T-cell (primary cell): ENCODE data around the gene LRRIQ4. TPM values are rescaled to one million over a fixed set of nuclear protein-coding genes. Genes with fewer than 3 reads are reported as not detected.
A peak's percentile ranks its signal among the peaks of the same experiment; 100 is the strongest.

Experiments used
- ATAC-seq, 4 experiments: fragments of 200-7000 bp in 3 of 4; fragments of 150-1000 bp in 1 of 4; cut with Tn5 transposase; replicated peaks in 1 of 4; 1 replicate in 3 of 4; 2 replicates in 1 of 4; pipeline ENCODE4 v1.10.0; 2021; ENCODE audit warnings: moderate library complexity in 3 of 4, mild to moderate bottlenecking in 2 of 4, moderate number of reproducible peaks in 1 of 4
- CTCF ChIA-PET, 2 donors: fragments of 300-600 bp; sonication (Branson Sonifier 250); formaldehyde crosslinking; loops; one replicate each; lab custom pipeline; 2022; ENCODE audit warnings: antibody characterized with exemption in 2 of 2; lab: Charles Lee
- POLR2A ChIA-PET, 2 donors: fragments of 300-600 bp; sonication (Branson Sonifier 250); formaldehyde crosslinking; loops; one replicate each; lab custom pipeline; 2022; ENCODE audit warnings: antibody characterized with exemption in 2 of 2; lab: Charles Lee
- DNase-seq, 35 experiments: peaks; one replicate each; pipeline versions ENCODE4 v3.0.0 to v3.0.0-alpha.2; 2013 to 2023
- H3K27ac ChIP-seq: one replicate; pipeline ENCODE4 v1.5.1; 2013; ENCODE audit warnings: low read length
- H3K27me3 ChIP-seq, 2 experiments: replicated peaks in 1 of 2; 1 replicate in 1 of 2; 2 replicates in 1 of 2; pipeline versions ENCODE4 v1.6.1 to v1.7.0; 2013; ENCODE audit warnings: low read length in 1 of 2, mixed read lengths in 1 of 2; ENCODE audit not compliant: control insufficient read depth in 2 of 2, insufficient read depth in 2 of 2; ENCODE audit errors: extremely low read depth in 1 of 2
- H3K36me3 ChIP-seq, 2 donors: 1 replicate in 1 of 2; 2 replicates in 1 of 2; pipeline versions ENCODE4 v1.6.1 to v1.7.0; 2013; ENCODE audit warnings: low read length in 1 of 2; ENCODE audit not compliant: control insufficient read depth in 2 of 2, insufficient read depth in 1 of 2; ENCODE audit errors: extremely low read depth in 1 of 2
- H3K4me1 ChIP-seq, 2 experiments: 1 replicate in 1 of 2; 2 replicates in 1 of 2; pipeline versions ENCODE4 v1.6.1 to v1.7.0; 2013; ENCODE audit warnings: low read length in 2 of 2, mixed read lengths in 1 of 2; ENCODE audit not compliant: insufficient read depth in 2 of 2, control insufficient read depth in 1 of 2; ENCODE audit errors: extremely low read depth in 1 of 2
- H3K4me3 ChIP-seq, 2 donors: 1 replicate in 1 of 2; 2 replicates in 1 of 2; pipeline versions ENCODE4 v1.5.1 to v1.7.0; 2013; ENCODE audit warnings: mild to moderate bottlenecking in 2 of 2, low read length in 1 of 2, moderate library complexity in 1 of 2; ENCODE audit not compliant: control insufficient read depth in 1 of 2; ENCODE audit errors: extremely low read depth in 1 of 2
- H3K9me3 ChIP-seq: 2 replicates; pipeline ENCODE4 v1.7.0; 2013
- H3K27ac Mint-ChIP-seq, 2 donors: one replicate each; pipeline ENCODE4 v1.8.0; 2020 to 2021; ENCODE audit warnings: mild to moderate bottlenecking in 2 of 2, mixed read lengths in 2 of 2
- H3K27me3 Mint-ChIP-seq, 2 donors: one replicate each; pipeline ENCODE4 v1.8.0; 2021 to 2022; ENCODE audit warnings: mixed read lengths in 2 of 2
- H3K36me3 Mint-ChIP-seq: one replicate; pipeline ENCODE4 v1.8.0; 2021; ENCODE audit warnings: mixed read lengths
- H3K4me1 Mint-ChIP-seq, 3 donors: one replicate each; pipeline ENCODE4 v1.8.0; 2020 to 2022; ENCODE audit warnings: mixed read lengths in 3 of 3, mild to moderate bottlenecking in 1 of 3
- H3K4me3 Mint-ChIP-seq, 3 donors: one replicate each; pipeline ENCODE4 v1.8.0; 2020 to 2022; ENCODE audit warnings: mild to moderate bottlenecking in 3 of 3, mixed read lengths in 3 of 3, moderate library complexity in 3 of 3
- H3K9me3 Mint-ChIP-seq, 3 donors: one replicate each; pipeline ENCODE4 v1.8.0; 2020 to 2022; ENCODE audit warnings: mixed read lengths in 3 of 3
- WGBS: methylation state at CpG from one replicate; pipeline ENCODE4 v1.1.5; 2013; ENCODE audit warnings: missing lambda C conversion rate; ENCODE audit not compliant: insufficient coverage; 5-methylcytosine and 5-hydroxymethylcytosine counted together
- total RNA-seq, 35 experiments: library from RNA in 6 of 35; stranded (reverse) in 6 of 35; fragments of 120-200 nt in 1 of 35; gene quantifications; one replicate each; pipeline versions ENCODE4 v1.2.1 to v1.2.4 and lab custom pipeline; 2013 to 2026

The LRRIQ4 gene
- total RNA-seq, 5 donors from 2014 or later (not counting 1 experiment from before 2014, with no cell fraction given): not detected

DNA sequence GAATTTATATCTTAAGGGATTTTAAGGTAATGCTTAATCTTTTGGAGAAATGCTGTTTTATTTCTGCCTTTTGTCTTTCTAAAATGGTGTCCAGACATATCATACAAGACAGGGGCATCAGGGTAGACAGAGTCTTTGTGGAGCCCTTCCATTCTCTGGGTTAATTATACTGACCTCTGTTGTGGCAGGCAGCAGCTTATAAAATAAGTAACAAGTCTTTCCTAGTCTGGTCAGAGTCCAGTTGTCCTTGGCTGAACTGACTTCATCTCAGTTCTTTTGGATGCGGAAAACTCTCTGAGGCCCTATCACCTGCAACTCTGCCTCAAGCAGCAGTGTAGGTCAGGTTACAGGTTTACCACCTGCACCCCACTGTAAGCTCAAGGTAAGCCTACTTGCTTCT is 20.3 kb upstream of the LRRIQ4 start:
- Histone ChIP-seq H3K27ac (no peak overlapping the region), H3K9me3 (no peaks in the 10 kb centered on the region), H3K27me3 (no peaks in the 10 kb centered on the region), H3K36me3 (peaks cover 0 to 5% of the 10 kb centered on the region in 2 donors), H3K4me3 (no peak overlapping the region), H3K4me1 (no peaks in the 10 kb centered on the region)
- Mint-ChIP-seq H3K4me3 (no peak overlapping the region), H3K27me3 (no peaks in the 10 kb centered on the region), H3K36me3 (peaks cover 22% of the 10 kb centered on the region), H3K27ac (no peak overlapping the region), H3K4me1 (peaks cover 0 to 4% (median 2%) of the 10 kb centered on the region in 3 donors), H3K9me3 (no peaks in the 10 kb centered on the region)
- ChIA-PET POLR2A (no interaction called here), CTCF (no interaction called here)
- WGBS: 80% methylated on average over 1 of the region's 1 CpG
- DNase-seq (no peak), ATAC-seq (no peak)

- Histone ChIP-seq H3K4me1 (no peaks in the 10 kb centered on the region), H3K27me3 (no peaks in the 10 kb centered on the region), H3K27ac (no peak overlapping the region), H3K9me3 (no peaks in the 10 kb centered on the region), H3K36me3 (no peaks in the 10 kb centered on the region), H3K4me3 (no peak overlapping the region)
- H3K9me3 Mint-ChIP-seq: no peaks in the 10 kb centered on the region
- DNase-seq: no peak
- no CpG with 5 or more reads among the region's 3 CpGs for whole genome bisulfite sequencing
- H3K36me3 Mint-ChIP-seq: no peaks in the 10 kb centered on the region
- no peak overlapping the region for H3K4me3 Mint-ChIP-seq
- CTCF ChIA-PET: no interaction called here
- H3K4me1 Mint-ChIP-seq: peaks cover 3 to 6% (median 4%) of the 10 kb centered on the region in 3 donors
- ATAC-seq: no peak
- POLR2A ChIA-PET: no interaction called here
- H3K27me3 Mint-ChIP-seq: no peaks in the 10 kb centered on the region
- no peak overlapping the region for H3K27ac Mint-ChIP-seq
These were observed 8.0 kb upstream of the LRRIQ4 start for GRCh38 chr3:169804681-169805080.

- Histone ChIP-seq H3K27me3 (peaks cover 0 to 8% of the 10 kb centered on the region in 2 experiments), H3K36me3 (no peaks in the 10 kb centered on the region), H3K4me1 (peaks cover 3 to 26% of the 10 kb centered on the region in 2 experiments), H3K27ac (no peak overlapping the region), H3K4me3 (no peak overlapping the region), H3K9me3 (no peaks in the 10 kb centered on the region)
- no peak overlapping the region for H3K27ac Mint-ChIP-seq
- POLR2A ChIA-PET: interaction anchor here (0.6 kb wide), 4 partner anchors 16 to 1627 kb away, joined by 4 to 7 read pairs (median 5); no protein-coding TSS in a partner anchor
- peaks cover 0 to 2% of the 10 kb centered on the region in 2 donors for H3K27me3 Mint-ChIP-seq
- no peaks in the 10 kb centered on the region for H3K36me3 Mint-ChIP-seq
- WGBS: 60% methylated on average over 1 of the region's 2 CpGs
- DNase-seq (no peak), ATAC-seq (no peak)
- H3K9me3 Mint-ChIP-seq: no peaks in the 10 kb centered on the region
- no peak overlapping the region for H3K4me3 Mint-ChIP-seq
- H3K4me1 Mint-ChIP-seq: peaks cover 26 to 28% (median 26%) of the 10 kb centered on the region in 3 donors
- CTCF ChIA-PET: interaction anchor here in 1 of 2 donors (0.6 to 0.8 kb wide), 4 partner anchors 35 to 244 kb away, joined by 3 to 5 read pairs (median 4); partner anchors contain the start of gene MECOM
These were observed 3.4 kb upstream of the LRRIQ4 start for GRCh38 chr3:169809230-169809795.

- ATAC-seq: peak; percentile 24 to 34 (median 26)
- Histone ChIP-seq H3K4me3 (peak overlapping the region; percentile 62 to 84), H3K9me3 (peaks cover 4% of the 10 kb centered on the region), H3K27ac (no peak overlapping the region), H3K4me1 (peaks cover 3 to 26% of the 10 kb centered on the region in 2 experiments), H3K27me3 (peaks cover 0 to 10% of the 10 kb centered on the region in 2 experiments), H3K36me3 (no peaks in the 10 kb centered on the region)
- H3K4me3 Mint-ChIP-seq: peak overlapping the region; percentile 74 to 94 (median 78)
- 7% methylated on average over 22 of the region's 29 CpGs for WGBS
- peaks cover 27 to 29% (median 29%) of the 10 kb centered on the region in 3 donors for H3K4me1 Mint-ChIP-seq
- ChIA-PET POLR2A (no interaction called here), CTCF (interaction anchor here (0.5 to 0.8 kb wide), 4 partner anchors 11 to 52 kb away, joined by 3 read pairs; no protein-coding TSS in a partner anchor)
- peaks cover 0 to 2% of the 10 kb centered on the region in 2 donors for H3K27me3 Mint-ChIP-seq
- peaks cover 7% of the 10 kb centered on the region for H3K36me3 Mint-ChIP-seq
- no peak overlapping the region for H3K27ac Mint-ChIP-seq
- DNase-seq: peak in 11 of 35 experiments; percentile 4 to 35 (median 11)
- H3K9me3 Mint-ChIP-seq: peaks cover 4 to 11% (median 10%) of the 10 kb centered on the region in 3 donors
These were observed 889 bp upstream of the LRRIQ4 start for GRCh38 chr3:169811631-169812331.

GRCh38 chr3:169813278-169813677 is 608 bp downstream of the LRRIQ4 start:
- 40% methylated on average over 3 of the region's 8 CpGs for WGBS
- H3K27ac Mint-ChIP-seq: peak overlapping the region in 1 of 2 donors; percentile 1
- peaks cover 3 to 26% of the 10 kb centered on the region in 2 experiments for H3K4me1 ChIP-seq
- H3K4me3 Mint-ChIP-seq: peak overlapping the region; percentile 74 to 94 (median 78)
- DNase-seq (peak in 1 of 35 experiments; percentile 14), ATAC-seq (peak in 1 of 4 experiments; percentile 3)
- H3K9me3 ChIP-seq: peaks cover 4% of the 10 kb centered on the region
- H3K4me3 ChIP-seq: peak overlapping the region; percentile 62 to 84
- POLR2A ChIA-PET: interaction anchor here in 1 of 2 donors (0.6 kb wide), 1 partner anchor 56 kb away, joined by 4 read pairs; no protein-coding TSS in a partner anchor
- H3K27me3 Mint-ChIP-seq: peaks cover 2 to 8% of the 10 kb centered on the region in 2 donors
- no peak overlapping the region for H3K27ac ChIP-seq
- CTCF ChIA-PET: no interaction called here
- H3K27me3 ChIP-seq: peaks cover 0 to 14% of the 10 kb centered on the region in 2 experiments
- peaks cover 7% of the 10 kb centered on the region for H3K36me3 Mint-ChIP-seq
- peaks cover 27 to 29% (median 29%) of the 10 kb centered on the region in 3 donors for H3K4me1 Mint-ChIP-seq
- H3K36me3 ChIP-seq: no peaks in the 10 kb centered on the region
- peaks cover 4 to 11% (median 10%) of the 10 kb centered on the region in 3 donors for H3K9me3 Mint-ChIP-seq
